Bronchial smooth muscle cell (primary cell): ENCODE measurements around the gene PPP2R5A. TPM values are rescaled to one million over a fixed set of nuclear protein-coding genes. Genes with fewer than 3 reads are reported as not detected.

Experiments used
- total RNA-seq: library from RNA; depleted of rRNA; stranded (reverse); fragments of >200 nt; gene quantifications from 2 replicates; pipeline ENCODE4 v1.2.1, GENCODE V29; 2014

PPP2R5A gene
- total RNA-seq = 13.1 and 21.3 TPM in 2 replicates

DNA sequence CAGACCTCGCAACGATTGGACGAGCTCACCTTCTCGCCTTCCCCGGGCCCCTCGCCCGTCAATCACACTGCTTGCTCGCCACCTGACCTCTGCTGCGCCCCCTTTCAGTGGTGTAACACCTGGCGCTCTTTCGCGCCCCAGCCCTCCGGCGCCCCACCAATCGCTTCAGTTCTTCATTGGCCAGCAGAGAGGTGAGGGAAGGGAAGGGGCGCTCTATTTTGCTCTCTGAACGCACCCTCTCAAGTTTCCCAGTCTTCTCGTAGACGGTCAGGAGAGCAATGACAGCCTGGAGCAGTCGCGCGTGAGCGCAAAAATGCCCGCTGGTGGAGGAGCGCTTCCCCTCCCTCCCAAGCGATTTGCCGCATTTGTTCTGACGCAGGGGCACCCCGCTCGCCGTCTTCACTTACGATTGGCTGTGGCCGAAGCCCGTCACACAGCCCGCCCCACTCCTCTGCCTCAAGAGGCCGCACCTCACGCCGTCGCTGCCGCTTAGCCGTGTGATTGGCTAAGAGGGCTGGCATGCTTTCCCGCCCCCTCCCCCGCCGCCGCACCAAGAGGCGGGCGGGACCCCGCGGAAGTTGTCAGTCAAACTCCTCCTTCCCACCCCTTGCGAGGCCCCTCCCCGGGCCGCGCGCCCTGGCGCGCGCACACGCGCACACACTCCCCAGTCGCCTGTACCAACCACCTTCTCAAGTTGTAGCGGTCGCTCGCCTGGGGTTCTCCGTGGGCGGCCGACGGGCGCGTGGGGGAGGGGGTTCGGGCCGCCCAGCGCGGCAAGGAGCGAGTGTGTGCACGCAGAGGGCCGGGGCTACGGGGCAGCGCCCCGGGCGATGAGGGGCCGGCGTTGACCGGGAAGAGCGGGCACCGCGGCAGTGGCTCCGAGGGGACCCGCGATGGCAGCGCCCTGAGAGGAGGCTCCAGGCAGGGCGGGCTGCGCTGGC lies at the start of gene PPP2R5A:
Gene PPP2R5A (plus strand): TSS at position 667 of the 941 bp plus-strand sequence. CDS start 701 bp downstream, outside the sequence.

Other genes with a start within 250 kb of the PPP2R5A start
- gene INTS7, start 249.9 kb upstream of the PPP2R5A start, total RNA-seq = 9.3 and 11.3 TPM in 2 replicates
- 0.17 and 1.4 TPM in 2 replicates for gene DTL, start 249.7 kb upstream of the PPP2R5A start, total RNA-seq
- 5.0 and 6.4 TPM in 2 replicates for gene PACC1, start 129.5 kb downstream of the PPP2R5A start, total RNA-seq
- gene NENF, start 147.5 kb downstream of the PPP2R5A start, total RNA-seq = 53.0 and 81.7 TPM in 2 replicates